K562 (cell line): ENCODE results near the gene A4GNT. TPM values are rescaled to one million over a fixed set of nuclear protein-coding genes. Genes with fewer than 3 reads are reported as not detected.

Source experiments
- ATAC-seq: fragments of 200-7000 bp; cut with Tn5 transposase; 3 replicates; pipeline ENCODE4 v1.9.1; 2020; ENCODE audit warnings: moderate library complexity
- BruUV-seq: library from RNA; stranded (reverse); fragments of 400-500 nt; replicated peaks from 2 replicates; lab custom pipeline; 2021; lab: Mats Ljungman, UMichigan
- CTCF ChIA-PET: fragments of 300-600 bp; formaldehyde crosslinking; extraction: SDS; loops from one replicate; lab custom pipeline; 2021; ENCODE audit warnings: low intra/inter-chr PET ratio; lab: Yijun Ruan, JAX
- POLR2A ChIA-PET: fragments of 300-600, 350-650 bp; sonication (Branson Sonifier 250); formaldehyde crosslinking; extraction: SDS; loops from one replicate; lab custom pipeline; 2021; ENCODE audit warnings: antibody characterized with exemption, inconsistent platforms; lab: Yijun Ruan, JAX
- DNase-seq, 4 experiments: peaks; one replicate each; pipeline versions ENCODE4 v3.0.0 to v3.0.0-alpha.2; 2011 to 2018; ENCODE audit warnings: low spot score in 3 of 4, mixed read lengths in 3 of 4; ENCODE audit errors: extremely low read depth in 1 of 4
- FAIRE-seq: peaks from 2 replicates; lab custom pipeline; 2011; peaks lifted over from hg19 to GRCh38; lab: Jason Lieb, UNC
- H2AFZ ChIP-seq: 2 replicates; pipeline ENCODE4 v1.6.0; 2011; ENCODE audit warnings: low read depth, low read length, control low read depth, inconsistent platforms
- H3K27ac ChIP-seq: fragments of 200-600 bp; 3 replicates; pipeline ENCODE4 v1.8.0; 2011; ENCODE audit warnings: low read depth, mild to moderate bottlenecking, control low read depth, inconsistent platforms, low read length, moderate library complexity, mixed read lengths; ENCODE audit errors: extremely low read depth
- H3K27me3 ChIP-seq, 2 experiments: fragments of 300-600 bp in 1 of 2; 2 replicates in 1 of 2; 3 replicates in 1 of 2; pipeline versions ENCODE4 v1.6.0 to v1.8.0; 2011; ENCODE audit warnings: inconsistent platforms in 2 of 2, low read length in 2 of 2, mild to moderate bottlenecking in 1 of 2, mixed read lengths in 1 of 2, moderate library complexity in 1 of 2; ENCODE audit not compliant: control insufficient read depth in 2 of 2, insufficient read depth in 2 of 2
- H3K36me3 ChIP-seq: fragments of 300-600 bp; 3 replicates; pipeline ENCODE4 v1.8.0; 2011; ENCODE audit warnings: mild to moderate bottlenecking, low read length, inconsistent platforms; ENCODE audit not compliant: control insufficient read depth, insufficient read depth
- H3K4me1 ChIP-seq, 2 experiments: fragments of 200-600 bp in 1 of 2; replicated peaks in 1 of 2; 2 replicates in 1 of 2; 3 replicates in 1 of 2; pipeline versions ENCODE4 v1.5.1 to v1.8.0; 2011; ENCODE audit warnings: inconsistent platforms in 2 of 2, low read length in 2 of 2, mild to moderate bottlenecking in 1 of 2, mixed read lengths in 1 of 2, moderate library complexity in 1 of 2; ENCODE audit not compliant: control insufficient read depth in 2 of 2, insufficient read depth in 2 of 2
- H3K4me2 ChIP-seq: 2 replicates; pipeline ENCODE4 v1.6.1; 2011; ENCODE audit warnings: low read length, control low read depth, inconsistent platforms, mixed read lengths; ENCODE audit not compliant: insufficient read depth
- H3K4me3 ChIP-seq: fragments of 200-600 bp; sonication (generic), shearing (Covaris generic); 2 replicates; pipeline ENCODE4 v1.5.1; 2016; ENCODE audit warnings: control low read depth, inconsistent platforms
- H3K79me2 ChIP-seq: fragments of 200-600 bp; 3 replicates; pipeline ENCODE4 v1.8.0; 2011; ENCODE audit warnings: low read length, inconsistent platforms; ENCODE audit not compliant: control insufficient read depth, insufficient read depth
- H3K9ac ChIP-seq, 2 experiments: 2 replicates each; pipeline versions ENCODE4 v1.6.0 to v1.6.1; 2011; ENCODE audit warnings: low read depth in 2 of 2, low read length in 2 of 2, control low read depth in 1 of 2, inconsistent platforms in 1 of 2, mild to moderate bottlenecking in 1 of 2, mixed read lengths in 1 of 2; ENCODE audit not compliant: insufficient read depth in 1 of 2
- H3K9me1 ChIP-seq: one replicate; pipeline ENCODE4 v1.6.0; 2011; ENCODE audit warnings: inconsistent platforms, mild to moderate bottlenecking, low read length, moderate library complexity; ENCODE audit not compliant: control insufficient read depth, insufficient read depth
- H3K9me3 ChIP-seq: replicated peaks from 2 replicates; pipeline ENCODE4 v1.5.1; 2011; ENCODE audit warnings: low read depth, low read length, inconsistent platforms; ENCODE audit not compliant: control insufficient read depth, insufficient read depth
- H4K20me1 ChIP-seq: replicated peaks from 2 replicates; pipeline ENCODE4 v1.6.1; 2011; ENCODE audit warnings: low read length, inconsistent platforms, mixed read lengths; ENCODE audit not compliant: control insufficient read depth, insufficient read depth
- BACH1 ChIP-seq: fragments of 200-800 bp; sonication (Bioruptor generic); IDR thresholded peaks from 2 replicates; pipeline ENCODE4 v1.6.1; 2016; ENCODE audit warnings: missing genetic modification characterization, missing compliant biosample characterization
- BRCA1 ChIP-seq, 2 experiments: fragments of 450-650 bp in 1 of 2; sonication (generic) in 1 of 2; formaldehyde crosslinking in 1 of 2; IDR thresholded peaks; 2 replicates each; pipeline versions ENCODE4 v1.5.0 to v1.6.1; 2017 to 2020; ENCODE audit warnings: mild to moderate bottlenecking in 1 of 2, missing genetic modification reagents in 1 of 2
- BRD4 ChIP-seq: fragments of 200-600 bp; sonication (generic); IDR thresholded peaks from 2 replicates; pipeline ENCODE4 v1.6.1; 2017; ENCODE audit warnings: inconsistent platforms
- DMBX1 ChIP-seq: fragments of 250-450 bp; sonication (Bioruptor Pico); IDR thresholded peaks from 2 replicates; pipeline ENCODE4 v1.8.0; 2022; ENCODE audit warnings: inconsistent platforms, mild to moderate bottlenecking, moderate library complexity, borderline replicate concordance
- FOXJ3 ChIP-seq: sonication (generic); formaldehyde crosslinking; IDR thresholded peaks from 2 replicates; pipeline ENCODE4 v1.4.0; 2020; ENCODE audit warnings: mild to moderate bottlenecking, missing genetic modification reagents
- ILF3 ChIP-seq: fragments of 450-650 bp; IDR thresholded peaks from 2 replicates; pipeline ENCODE4 v1.6.1; 2018; ENCODE audit warnings: antibody characterized with exemption, mild to moderate bottlenecking, moderate library complexity, borderline replicate concordance
- JUNB ChIP-seq: fragments of 450-650 bp; formaldehyde crosslinking; conservative IDR thresholded peaks from 2 replicates; pipeline ENCODE4 v1.4.0; 2020; ENCODE audit warnings: mild to moderate bottlenecking
- KDM1A ChIP-seq, 2 experiments: fragments of 450-650 bp; IDR thresholded peaks; 2 replicates each; pipeline ENCODE4 v1.6.1; 2016; ENCODE audit warnings: mild to moderate bottlenecking in 2 of 2
- POLR2G ChIP-seq: fragments of 200-400 bp; formaldehyde crosslinking; IDR thresholded peaks from 2 replicates; pipeline ENCODE4 v1.6.1; 2017; ENCODE audit warnings: low read depth, mild to moderate bottlenecking, antibody characterized with exemption, low read length, moderate library complexity
- SMARCA5 ChIP-seq: fragments of 450-650 bp; IDR thresholded peaks from 2 replicates; pipeline ENCODE4 v1.6.1; 2016
- TAL1 ChIP-seq: fragments of 450-650 bp; IDR thresholded peaks from 2 replicates; pipeline ENCODE4 v1.6.1; 2016; ENCODE audit warnings: mild to moderate bottlenecking
- XRCC4 ChIP-seq: IDR thresholded peaks from one replicate; pipeline ENCODE4 v1.6.1; 2011; ENCODE audit not compliant: insufficient read depth, insufficient read length; ENCODE audit errors: extremely low read depth
- ZNF165 ChIP-seq: fragments of 250-450 bp; sonication (Bioruptor Pico); IDR thresholded peaks from 2 replicates; pipeline ENCODE4 v1.4.0; 2020; ENCODE audit warnings: borderline replicate concordance
- ZNF668 ChIP-seq: fragments of 250-450 bp; sonication (Bioruptor Pico); IDR thresholded peaks from 2 replicates; pipeline ENCODE4 v1.8.0; 2022; ENCODE audit warnings: mild to moderate bottlenecking, inconsistent platforms
- ZNF717 ChIP-seq: fragments of 250-450 bp; sonication (Bioruptor Pico); IDR thresholded peaks from 2 replicates; pipeline ENCODE4 v1.5.0; 2021
- ZNF780A ChIP-seq: fragments of 250-450 bp; sonication (Bioruptor Pico); IDR thresholded peaks from 2 replicates; pipeline ENCODE4 v1.5.0; 2021; ENCODE audit warnings: mild to moderate bottlenecking
- WGBS: fragments of 100-300 bp; shearing (Covaris generic); methylation state at CpG from one replicate; pipeline ENCODE4 v1.1.6; 2016; ENCODE audit warnings: low coverage, mixed read lengths; ENCODE audit not compliant: insufficient coverage; ENCODE audit errors: missing lambda C conversion rate; 5-methylcytosine and 5-hydroxymethylcytosine counted together
- in situ Hi-C: fragments of 300-500 bp; cut with MboI; formaldehyde crosslinking; loops from 4 replicates; pipeline ENCODE4 v1.15.0; 2018; ENCODE audit warnings: inconsistent platforms, mixed read lengths
- intact Hi-C: fragments of 100-400 bp; cut with micrococcal nuclease; formaldehyde crosslinking; loops from 2 replicates; pipeline ENCODE4 v1.14.2; 2022
- polyA plus RNA-seq, 8 experiments: library from polyadenylated mRNA; depleted of rRNA in 4 of 8; stranded (reverse) in 5 of 8; unstranded in 3 of 8; fragments of >200 nt; fragmentation: Nextera tagmentation in 2 of 8; fragmentation: Illumina TruSeq in 1 of 8; extraction: Ambion mirVana in 2 of 8; extraction: Trizol in 1 of 8; gene quantifications; 2 replicates each; pipeline versions ENCODE4 v1.2.1 to v1.2.3, GENCODE V29; 2011 to 2014; ENCODE audit warnings: inconsistent platforms in 1 of 8, missing spikeins in 1 of 8
- total RNA-seq, 7 experiments: library from RNA; depleted of rRNA in 6 of 7; stranded (reverse); fragments of >200 nt in 6 of 7; fragmentation: Illumina TruSeq in 2 of 7; extraction: Trizol in 2 of 7; gene quantifications; 2 replicates each; pipeline versions ENCODE4 v1.2.1 to v1.2.3, GENCODE V29; 2011 to 2021; ENCODE audit warnings: low replicate concordance in 1 of 7
- TF ChIP-seq, protein P1 (sequence below): sonication (generic); formaldehyde crosslinking; IDR thresholded peaks from 2 replicates; pipeline ENCODE4 v1.8.0; 2022; ENCODE audit warnings: mild to moderate bottlenecking, missing genetic modification reagents
- TF ChIP-seq, protein P2 (sequence below): sonication (generic); formaldehyde crosslinking; IDR thresholded peaks from 2 replicates; pipeline ENCODE4 v1.8.0; 2022; ENCODE audit warnings: mild to moderate bottlenecking, low read depth, missing genetic modification reagents
- TF ChIP-seq, protein P3 (sequence below): fragments of 250-450 bp; sonication (Bioruptor Pico); IDR thresholded peaks from 2 replicates; pipeline ENCODE4 v1.4.0; 2020; ENCODE audit warnings: borderline replicate concordance

Gene A4GNT
- total and polyA plus RNA-seq, 9 of the 15 experiments (the other 6 are each of a cell fraction or from before 2014, with no cell fraction given) = not detected

DNA sequence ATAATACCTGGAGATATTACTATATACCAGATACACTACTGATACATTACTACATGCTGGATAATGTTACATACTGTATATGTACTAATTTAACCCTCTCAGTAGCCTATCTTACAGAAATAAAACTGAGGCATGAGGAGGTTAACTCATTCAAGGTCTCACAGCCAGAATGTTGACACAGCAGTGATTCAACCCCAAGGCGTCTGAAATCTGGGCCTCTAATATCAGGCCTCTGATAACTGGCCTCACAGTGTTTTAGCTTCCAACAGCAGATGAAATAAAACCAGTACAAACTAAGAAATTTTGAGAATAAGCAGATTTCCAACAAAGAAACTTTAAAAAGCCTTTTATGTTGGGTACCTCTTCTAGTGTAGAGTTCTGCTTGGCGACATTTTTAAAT is 40.2 kb downstream of the A4GNT start:
- CTCF ChIA-PET = no interaction called here
- Histone ChIP-seq H3K27ac (no peak overlapping the region), H3K79me2 (no peaks in the 10 kb centered on the region), H3K36me3 (no peaks in the 10 kb centered on the region), H3K4me1 (no peaks in the 10 kb centered on the region), H3K4me2 (no peak overlapping the region), H3K4me3 (no peak overlapping the region), H3K9me3 (no peaks in the 10 kb centered on the region), H3K27me3 (peaks cover 0 to 5% of the 10 kb centered on the region in 2 experiments; a peak in 1 of 5 replicates), H3K9ac (no peak overlapping the region), H3K9me1 (no peaks in the 10 kb centered on the region), H4K20me1 (no peaks in the 10 kb centered on the region), H2AFZ (no peak overlapping the region)
- no peak for DNase-seq
- 4% methylated on average over 2 of the region's 2 CpGs for WGBS
- POLR2A ChIA-PET = no interaction called here
- in situ Hi-C loops = no loop called here
- ATAC-seq = no peak
- intact Hi-C loops = no loop called here
- no peak for FAIRE-seq
- BruUV-seq = no TSS peak
- TF ChIP-seq JUNB (CRISPR knock-in tag) (no peak), BRCA1 (IDR thresholded peaks at IDR 0.05) (no peak), BRCA1 (CRISPR knock-in tag; IDR thresholded peaks at IDR 0.05) (no peak), TAL1 (no peak), SMARCA5 (no peak), DMBX1 (no peak), BACH1 (tag) (no peak), ZNF717 (CRISPR knock-in tag) (no peak), ZNF165 (CRISPR knock-in tag) (no peak), FOXJ3 (CRISPR knock-in tag) (no peak), BRD4 (no peak), XRCC4 (no peak), KDM1A (IDR thresholded peaks at IDR 0.05) (no peak), ZNF780A (no peak), POLR2G (no peak), ILF3 (no peak), ZNF668 (CRISPR knock-in tag) (no peak)
- TF ChIP-seq, protein P1, sequence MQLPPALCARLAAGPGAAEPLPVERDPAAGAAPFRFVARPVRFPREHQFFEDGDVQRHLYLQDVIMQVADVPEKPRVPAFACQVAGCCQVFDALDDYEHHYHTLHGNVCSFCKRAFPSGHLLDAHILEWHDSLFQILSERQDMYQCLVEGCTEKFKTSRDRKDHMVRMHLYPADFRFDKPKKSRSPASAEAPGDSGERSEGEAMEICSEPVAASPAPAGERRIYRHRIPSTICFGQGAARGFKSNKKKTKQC (CRISPR knock-in tag) = no peak
- TF ChIP-seq, protein P2, sequence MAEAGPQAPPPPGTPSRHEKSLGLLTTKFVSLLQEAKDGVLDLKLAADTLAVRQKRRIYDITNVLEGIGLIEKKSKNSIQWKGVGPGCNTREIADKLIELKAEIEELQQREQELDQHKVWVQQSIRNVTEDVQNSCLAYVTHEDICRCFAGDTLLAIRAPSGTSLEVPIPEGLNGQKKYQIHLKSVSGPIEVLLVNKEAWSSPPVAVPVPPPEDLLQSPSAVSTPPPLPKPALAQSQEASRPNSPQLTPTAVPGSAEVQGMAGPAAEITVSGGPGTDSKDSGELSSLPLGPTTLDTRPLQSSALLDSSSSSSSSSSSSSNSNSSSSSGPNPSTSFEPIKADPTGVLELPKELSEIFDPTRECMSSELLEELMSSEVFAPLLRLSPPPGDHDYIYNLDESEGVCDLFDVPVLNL = no peak
- TF ChIP-seq, protein P3, sequence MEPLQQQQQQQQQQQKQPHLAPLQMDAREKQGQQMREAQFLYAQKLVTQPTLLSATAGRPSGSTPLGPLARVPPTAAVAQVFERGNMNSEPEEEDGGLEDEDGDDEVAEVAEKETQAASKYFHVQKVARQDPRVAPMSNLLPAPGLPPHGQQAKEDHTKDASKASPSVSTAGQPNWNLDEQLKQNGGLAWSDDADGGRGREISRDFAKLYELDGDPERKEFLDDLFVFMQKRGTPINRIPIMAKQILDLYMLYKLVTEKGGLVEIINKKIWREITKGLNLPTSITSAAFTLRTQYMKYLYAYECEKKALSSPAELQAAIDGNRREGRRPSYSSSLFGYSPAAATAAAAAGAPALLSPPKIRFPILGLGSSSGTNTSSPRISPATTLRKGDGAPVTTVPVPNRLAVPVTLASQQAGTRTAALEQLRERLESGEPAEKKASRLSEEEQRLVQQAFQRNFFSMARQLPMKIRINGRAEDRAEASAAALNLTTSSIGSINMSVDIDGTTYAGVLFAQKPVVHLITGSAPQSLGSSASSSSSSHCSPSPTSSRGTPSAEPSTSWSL (CRISPR knock-in tag) = no peak
